K562 (cell line): Measurements from ENCODE around the gene ABHD16A. TPM values are rescaled to one million over a fixed set of nuclear protein-coding genes. Genes with fewer than 3 reads are reported as not detected.

Source experiments
- CEBPG ChIP-seq, 3 experiments: fragments of 200-800 bp in 1 of 3; sonication (Bioruptor generic) in 1 of 3; sonication (generic) in 1 of 3; formaldehyde crosslinking in 1 of 3; IDR thresholded peaks in 2 of 3; conservative IDR thresholded peaks in 1 of 3; 2 replicates each; pipeline versions ENCODE4 v1.6.1 to v1.8.0; 2016 to 2022; ENCODE audit warnings: missing compliant biosample characterization in 2 of 3, missing genetic modification characterization in 2 of 3, mild to moderate bottlenecking in 1 of 3, missing genetic modification reagents in 1 of 3
- ETS2 ChIP-seq: IDR thresholded peaks from 2 replicates; pipeline ENCODE4 v1.6.1; 2016; ENCODE audit warnings: borderline replicate concordance, missing genetic modification characterization, mild to moderate bottlenecking, moderate library complexity, missing compliant biosample characterization; ENCODE audit not compliant: poor library complexity, severe bottlenecking
- EWSR1 ChIP-seq: fragments of 450-650 bp; IDR thresholded peaks from 2 replicates; pipeline ENCODE4 v1.6.1; 2018; ENCODE audit warnings: borderline replicate concordance, mild to moderate bottlenecking, low read depth, moderate library complexity; ENCODE audit not compliant: partially characterized antibody
- FOXJ3 ChIP-seq: sonication (generic); formaldehyde crosslinking; IDR thresholded peaks from 2 replicates; pipeline ENCODE4 v1.4.0; 2020; ENCODE audit warnings: mild to moderate bottlenecking, missing genetic modification reagents
- SMAD2 ChIP-seq: fragments of 150-350 bp; IDR thresholded peaks from 2 replicates; pipeline ENCODE4 v1.6.1; 2014; ENCODE audit warnings: low read depth, mild to moderate bottlenecking, low read length
- ZBED1 ChIP-seq: IDR thresholded peaks from 2 replicates; pipeline ENCODE4 v1.6.1; 2014
- ZZZ3 ChIP-seq: fragments of 450-650 bp; IDR thresholded peaks from 2 replicates; pipeline ENCODE4 v1.6.1; 2016; ENCODE audit warnings: antibody characterized with exemption, mild to moderate bottlenecking, moderate library complexity
- polyA plus RNA-seq, 8 experiments: library from polyadenylated mRNA; depleted of rRNA in 4 of 8; stranded (reverse) in 5 of 8; unstranded in 3 of 8; fragments of >200 nt; fragmentation: Nextera tagmentation in 2 of 8; fragmentation: Illumina TruSeq in 1 of 8; extraction: Ambion mirVana in 2 of 8; extraction: Trizol in 1 of 8; gene quantifications; 2 replicates each; pipeline versions ENCODE4 v1.2.1 to v1.2.3, GENCODE V29; 2011 to 2014; ENCODE audit warnings: inconsistent platforms in 1 of 8, missing spikeins in 1 of 8
- total RNA-seq, 7 experiments: library from RNA; depleted of rRNA in 6 of 7; stranded (reverse); fragments of >200 nt in 6 of 7; fragmentation: Illumina TruSeq in 2 of 7; extraction: Trizol in 2 of 7; gene quantifications; 2 replicates each; pipeline versions ENCODE4 v1.2.1 to v1.2.3, GENCODE V29; 2011 to 2021; ENCODE audit warnings: low replicate concordance in 1 of 7
- TF ChIP-seq, protein P1 (sequence below), 2 experiments: fragments of 450-650 bp in 1 of 2; sonication (generic) in 1 of 2; formaldehyde crosslinking in 1 of 2; IDR thresholded peaks; 2 replicates each; pipeline versions ENCODE4 v1.7.1 to v1.9.0; 2016 to 2022; ENCODE audit warnings: inconsistent platforms in 1 of 2, mild to moderate bottlenecking in 1 of 2, missing genetic modification reagents in 1 of 2
- TF ChIP-seq, protein P2 (sequence below): fragments of 250-450 bp; sonication (Bioruptor Pico); IDR thresholded peaks from 2 replicates; pipeline ENCODE4 v1.6.1; 2021; ENCODE audit warnings: mild to moderate bottlenecking
- TF ChIP-seq, protein P3 (sequence below): sonication (generic); formaldehyde crosslinking; IDR thresholded peaks from 2 replicates; pipeline ENCODE4 v1.8.1; 2023; ENCODE audit warnings: mild to moderate bottlenecking, missing genetic modification reagents, moderate library complexity
- TF ChIP-seq, protein P4 (sequence below): IDR thresholded peaks from 2 replicates; pipeline ENCODE4 v1.6.1; 2011; ENCODE audit not compliant: insufficient read length; ENCODE audit errors: extremely low read depth
- TF ChIP-seq, protein P5 (sequence below): fragments of 450-650 bp; formaldehyde crosslinking; IDR thresholded peaks from 2 replicates; pipeline ENCODE4 v1.4.0; 2020; ENCODE audit warnings: mild to moderate bottlenecking

ABHD16A gene
- total and polyA plus RNA-seq, 9 of the 15 experiments (the other 6 are each of a cell fraction or from before 2014, with no cell fraction given): 25.8 to 120 (median 81.6) TPM

DNA sequence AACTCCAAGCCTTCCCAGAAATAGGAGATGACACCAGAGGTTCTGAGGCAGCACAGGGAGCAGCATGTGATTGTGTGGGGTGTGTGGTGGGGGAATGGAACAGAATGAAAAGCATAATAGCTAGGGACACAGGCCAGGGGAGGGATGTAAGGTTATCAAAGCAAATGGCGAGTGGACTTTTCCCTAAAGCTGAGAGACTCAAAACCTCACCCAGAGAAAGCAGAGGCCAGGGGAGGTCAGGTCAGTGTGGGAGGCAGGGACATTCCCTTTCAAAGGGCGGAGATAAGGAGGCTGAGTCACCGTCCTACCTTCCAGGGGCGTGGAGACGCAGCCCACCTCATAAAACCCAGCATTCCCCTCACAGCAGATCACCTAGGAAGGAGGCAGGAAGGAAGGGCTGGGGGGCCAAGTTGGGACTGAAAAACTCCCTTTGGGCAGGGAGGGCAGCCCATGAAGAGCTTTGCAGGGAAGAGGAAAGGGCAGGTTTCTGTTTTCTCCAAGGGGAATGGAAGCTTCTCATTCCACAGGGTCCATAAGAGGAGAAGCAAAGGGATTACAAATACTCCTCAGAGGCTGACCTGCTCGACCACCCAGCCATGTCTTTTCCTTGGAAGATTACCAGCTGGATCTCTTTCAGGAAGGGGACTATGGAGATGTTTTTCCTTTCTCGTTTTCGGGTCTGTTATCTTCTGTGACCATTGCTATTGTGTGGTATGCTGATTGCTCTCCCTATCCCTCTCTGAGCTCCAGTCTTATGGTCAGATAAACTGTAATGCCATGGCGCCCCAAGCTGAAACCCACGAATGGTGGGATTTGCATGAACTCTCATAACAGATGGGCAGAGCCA lies 12.7 kb downstream of the ABHD16A start (continued):
- TF ChIP-seq, protein P1, sequence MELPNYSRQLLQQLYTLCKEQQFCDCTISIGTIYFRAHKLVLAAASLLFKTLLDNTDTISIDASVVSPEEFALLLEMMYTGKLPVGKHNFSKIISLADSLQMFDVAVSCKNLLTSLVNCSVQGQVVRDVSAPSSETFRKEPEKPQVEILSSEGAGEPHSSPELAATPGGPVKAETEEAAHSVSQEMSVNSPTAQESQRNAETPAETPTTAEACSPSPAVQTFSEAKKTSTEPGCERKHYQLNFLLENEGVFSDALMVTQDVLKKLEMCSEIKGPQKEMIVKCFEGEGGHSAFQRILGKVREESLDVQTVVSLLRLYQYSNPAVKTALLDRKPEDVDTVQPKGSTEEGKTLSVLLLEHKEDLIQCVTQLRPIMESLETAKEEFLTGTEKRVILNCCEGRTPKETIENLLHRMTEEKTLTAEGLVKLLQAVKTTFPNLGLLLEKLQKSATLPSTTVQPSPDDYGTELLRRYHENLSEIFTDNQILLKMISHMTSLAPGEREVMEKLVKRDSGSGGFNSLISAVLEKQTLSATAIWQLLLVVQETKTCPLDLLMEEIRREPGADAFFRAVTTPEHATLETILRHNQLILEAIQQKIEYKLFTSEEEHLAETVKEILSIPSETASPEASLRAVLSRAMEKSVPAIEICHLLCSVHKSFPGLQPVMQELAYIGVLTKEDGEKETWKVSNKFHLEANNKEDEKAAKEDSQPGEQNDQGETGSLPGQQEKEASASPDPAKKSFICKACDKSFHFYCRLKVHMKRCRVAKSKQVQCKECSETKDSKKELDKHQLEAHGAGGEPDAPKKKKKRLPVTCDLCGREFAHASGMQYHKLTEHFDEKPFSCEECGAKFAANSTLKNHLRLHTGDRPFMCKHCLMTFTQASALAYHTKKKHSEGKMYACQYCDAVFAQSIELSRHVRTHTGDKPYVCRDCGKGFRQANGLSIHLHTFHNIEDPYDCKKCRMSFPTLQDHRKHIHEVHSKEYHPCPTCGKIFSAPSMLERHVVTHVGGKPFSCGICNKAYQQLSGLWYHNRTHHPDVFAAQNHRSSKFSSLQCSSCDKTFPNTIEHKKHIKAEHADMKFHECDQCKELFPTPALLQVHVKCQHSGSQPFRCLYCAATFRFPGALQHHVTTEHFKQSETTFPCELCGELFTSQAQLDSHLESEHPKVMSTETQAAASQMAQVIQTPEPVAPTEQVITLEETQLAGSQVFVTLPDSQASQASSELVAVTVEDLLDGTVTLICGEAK (IDR thresholded peaks at IDR 0.05): peak; percentile 34; the same call in 1 of the 2 replicates
- TF ChIP-seq, protein P1 (CRISPR knock-in tag; IDR thresholded peaks at IDR 0.05): no peak
- TF ChIP-seq ZZZ3: no peak
- no peak for TF ChIP-seq SMAD2
- TF ChIP-seq, protein P2, sequence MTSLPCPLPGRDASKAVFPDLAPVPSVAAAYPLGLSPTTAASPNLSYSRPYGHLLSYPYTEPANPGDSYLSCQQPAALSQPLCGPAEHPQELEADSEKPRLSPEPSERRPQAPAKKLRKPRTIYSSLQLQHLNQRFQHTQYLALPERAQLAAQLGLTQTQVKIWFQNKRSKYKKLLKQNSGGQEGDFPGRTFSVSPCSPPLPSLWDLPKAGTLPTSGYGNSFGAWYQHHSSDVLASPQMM (CRISPR knock-in tag): no peak
- TF ChIP-seq, protein P3, sequence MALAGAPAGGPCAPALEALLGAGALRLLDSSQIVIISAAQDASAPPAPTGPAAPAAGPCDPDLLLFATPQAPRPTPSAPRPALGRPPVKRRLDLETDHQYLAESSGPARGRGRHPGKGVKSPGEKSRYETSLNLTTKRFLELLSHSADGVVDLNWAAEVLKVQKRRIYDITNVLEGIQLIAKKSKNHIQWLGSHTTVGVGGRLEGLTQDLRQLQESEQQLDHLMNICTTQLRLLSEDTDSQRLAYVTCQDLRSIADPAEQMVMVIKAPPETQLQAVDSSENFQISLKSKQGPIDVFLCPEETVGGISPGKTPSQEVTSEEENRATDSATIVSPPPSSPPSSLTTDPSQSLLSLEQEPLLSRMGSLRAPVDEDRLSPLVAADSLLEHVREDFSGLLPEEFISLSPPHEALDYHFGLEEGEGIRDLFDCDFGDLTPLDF: no peak
- no peak for TF ChIP-seq FOXJ3
- no peak for TF ChIP-seq EWSR1
- no peak for TF ChIP-seq ETS2
- TF ChIP-seq CEBPG (CRISPR knock-in tag; IDR thresholded peaks at IDR 0.05): no peak
- no peak for TF ChIP-seq CEBPG (tag; conservative IDR thresholded peaks at IDR 0.05 in 1 of 2, IDR thresholded peaks at IDR 0.05 in 1 of 2)
- TF ChIP-seq, protein P4, sequence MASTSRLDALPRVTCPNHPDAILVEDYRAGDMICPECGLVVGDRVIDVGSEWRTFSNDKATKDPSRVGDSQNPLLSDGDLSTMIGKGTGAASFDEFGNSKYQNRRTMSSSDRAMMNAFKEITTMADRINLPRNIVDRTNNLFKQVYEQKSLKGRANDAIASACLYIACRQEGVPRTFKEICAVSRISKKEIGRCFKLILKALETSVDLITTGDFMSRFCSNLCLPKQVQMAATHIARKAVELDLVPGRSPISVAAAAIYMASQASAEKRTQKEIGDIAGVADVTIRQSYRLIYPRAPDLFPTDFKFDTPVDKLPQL: no peak
- TF ChIP-seq, protein P5, sequence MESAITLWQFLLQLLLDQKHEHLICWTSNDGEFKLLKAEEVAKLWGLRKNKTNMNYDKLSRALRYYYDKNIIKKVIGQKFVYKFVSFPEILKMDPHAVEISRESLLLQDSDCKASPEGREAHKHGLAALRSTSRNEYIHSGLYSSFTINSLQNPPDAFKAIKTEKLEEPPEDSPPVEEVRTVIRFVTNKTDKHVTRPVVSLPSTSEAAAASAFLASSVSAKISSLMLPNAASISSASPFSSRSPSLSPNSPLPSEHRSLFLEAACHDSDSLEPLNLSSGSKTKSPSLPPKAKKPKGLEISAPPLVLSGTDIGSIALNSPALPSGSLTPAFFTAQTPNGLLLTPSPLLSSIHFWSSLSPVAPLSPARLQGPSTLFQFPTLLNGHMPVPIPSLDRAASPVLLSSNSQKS (CRISPR knock-in tag): no peak
- TF ChIP-seq ZBED1: peak; percentile 75; the same call in 1 of the 2 replicates
